Neural cell (in vitro differentiated cells): ENCODE measurements around the gene GCN1. TPM values are rescaled to one million over a fixed set of nuclear protein-coding genes. Genes with fewer than 3 reads are reported as not detected.

Source experiments
- H2AFZ ChIP-seq: fragments of 200-600, 300-800 bp; sonication (generic), shearing (Covaris generic); 2 replicates; pipeline ENCODE4 v1.6.0; 2014; ENCODE audit warnings: low read depth, mild to moderate bottlenecking, antibody characterized with exemption, low read length, moderate library complexity
- H3F3A ChIP-seq: fragments of 200-600 bp; shearing (Covaris generic); 2 replicates; pipeline ENCODE4 v1.6.1; 2016; ENCODE audit warnings: mild to moderate bottlenecking, moderate library complexity, mixed read lengths, antibody characterized with exemption, low read length; ENCODE audit not compliant: insufficient read depth, poor library complexity, severe bottlenecking
- H3K27ac ChIP-seq: fragments of 200-600, 300-800 bp; sonication (generic), shearing (Covaris generic); 2 replicates; pipeline ENCODE4 v1.5.1; 2014; ENCODE audit warnings: mild to moderate bottlenecking, low read length, moderate library complexity
- H3K27me3 ChIP-seq: fragments of 300-800, 200-600 bp; sonication (generic), shearing (Covaris generic); 2 replicates; pipeline ENCODE4 v1.6.0; 2014; ENCODE audit warnings: mild to moderate bottlenecking, low read depth, low read length, moderate library complexity; ENCODE audit not compliant: insufficient read depth
- H3K36me3 ChIP-seq: fragments of 300-800, 200-600 bp; sonication (generic), shearing (Covaris generic); 2 replicates; pipeline ENCODE4 v1.5.1; 2014; ENCODE audit warnings: mild to moderate bottlenecking, antibody characterized with exemption, low read length, moderate library complexity; ENCODE audit not compliant: insufficient read depth
- H3K4me2 ChIP-seq: fragments of 300-800, 200-600 bp; sonication (generic), shearing (Covaris generic); 2 replicates; pipeline ENCODE4 v1.6.0; 2014; ENCODE audit warnings: mild to moderate bottlenecking, low read length
- H3K4me3 ChIP-seq: fragments of 300-800, 200-600 bp; sonication (generic), shearing (Covaris generic); 2 replicates; pipeline ENCODE4 v1.5.1; 2014; ENCODE audit warnings: mild to moderate bottlenecking, low read length, moderate library complexity
- H3K79me2 ChIP-seq: fragments of 200-600 bp; shearing (Covaris generic); replicated peaks from 2 replicates; pipeline ENCODE4 v1.6.0; 2014; ENCODE audit warnings: mild to moderate bottlenecking, low read length, moderate library complexity; ENCODE audit not compliant: insufficient read depth
- H3K9ac ChIP-seq: fragments of 300-800, 200-600 bp; sonication (generic), shearing (Covaris generic); 2 replicates; pipeline ENCODE4 v1.6.1; 2016; ENCODE audit warnings: mild to moderate bottlenecking, low read length, mixed read lengths
- H3K9me2 ChIP-seq: fragments of 200-600 bp; shearing (Covaris generic); 2 replicates; pipeline ENCODE4 v1.6.1; 2016; ENCODE audit warnings: mild to moderate bottlenecking, low read length, mixed read lengths; ENCODE audit not compliant: insufficient read depth
- H3K9me3 ChIP-seq: fragments of 200-600, 300-800 bp; sonication (generic), shearing (Covaris generic); 2 replicates; pipeline ENCODE4 v1.6.1; 2016; ENCODE audit warnings: mild to moderate bottlenecking, mixed run types, low read length, moderate library complexity, mixed read lengths
- H4K20me1 ChIP-seq: fragments of 200-600 bp; shearing (Covaris generic); 2 replicates; pipeline ENCODE4 v1.6.1; 2016; ENCODE audit warnings: mild to moderate bottlenecking, mixed run types; ENCODE audit not compliant: insufficient read depth
- EP300 ChIP-seq: fragments of 450-650 bp; conservative IDR thresholded peaks from 2 replicates; pipeline ENCODE4 v1.6.1; 2014; ENCODE audit warnings: antibody characterized with exemption, mild to moderate bottlenecking, moderate library complexity; ENCODE audit not compliant: poor library complexity, severe bottlenecking
- EZH2 ChIP-seq: fragments of 200-600, 300-800 bp; shearing (Covaris generic), sonication (generic); IDR thresholded peaks from 2 replicates; pipeline ENCODE4 v1.6.1; 2014; ENCODE audit warnings: antibody characterized with exemption, low read length, borderline replicate concordance, mild to moderate bottlenecking; ENCODE audit not compliant: insufficient read depth, poor library complexity, severe bottlenecking
- MXI1 ChIP-seq: fragments of 450-650 bp; conservative IDR thresholded peaks from 2 replicates; pipeline ENCODE4 v1.6.1; 2014; ENCODE audit warnings: antibody characterized with exemption, mild to moderate bottlenecking; ENCODE audit not compliant: poor library complexity, severe bottlenecking
- POLR2AphosphoS5 ChIP-seq: IDR thresholded peaks from 2 replicates; pipeline ENCODE4 v1.6.1; 2012
- RAD21 ChIP-seq: fragments of 450-650 bp; conservative IDR thresholded peaks from 2 replicates; pipeline ENCODE4 v1.6.1; 2014; ENCODE audit warnings: antibody characterized with exemption, mild to moderate bottlenecking, moderate library complexity
- REST ChIP-seq: IDR thresholded peaks from 2 replicates; pipeline ENCODE4 v1.6.1; 2012; ENCODE audit warnings: borderline replicate concordance
- SMC3 ChIP-seq: fragments of 450-650 bp; conservative IDR thresholded peaks from 2 replicates; pipeline ENCODE4 v1.6.1; 2014; ENCODE audit warnings: antibody characterized with exemption, mild to moderate bottlenecking, moderate library complexity; ENCODE audit not compliant: poor library complexity
- TAF1 ChIP-seq: IDR thresholded peaks from 2 replicates; pipeline ENCODE4 v1.6.1; 2012; ENCODE audit warnings: low read depth
- polyA plus RNA-seq: library from polyadenylated mRNA; depleted of rRNA; stranded (reverse); fragments of >200 nt; gene quantifications from 2 replicates; pipeline ENCODE4 v1.2.3, GENCODE V29; 2014
- TF ChIP-seq, protein P1 (sequence below): fragments of 450-650 bp; IDR thresholded peaks from 2 replicates; pipeline ENCODE4 v1.5.1; 2014; ENCODE audit warnings: antibody characterized with exemption, mild to moderate bottlenecking, moderate library complexity; ENCODE audit not compliant: poor library complexity, severe bottlenecking

Gene GCN1
- polyA plus RNA-seq, 1 donor from 2014 or later = 21.5 TPM

- H3K4me2 ChIP-seq = no peak overlapping the region
These were observed 58.3 kb downstream of the GCN1 start for GRCh38 chr12:120136093-120136770.

DNA sequence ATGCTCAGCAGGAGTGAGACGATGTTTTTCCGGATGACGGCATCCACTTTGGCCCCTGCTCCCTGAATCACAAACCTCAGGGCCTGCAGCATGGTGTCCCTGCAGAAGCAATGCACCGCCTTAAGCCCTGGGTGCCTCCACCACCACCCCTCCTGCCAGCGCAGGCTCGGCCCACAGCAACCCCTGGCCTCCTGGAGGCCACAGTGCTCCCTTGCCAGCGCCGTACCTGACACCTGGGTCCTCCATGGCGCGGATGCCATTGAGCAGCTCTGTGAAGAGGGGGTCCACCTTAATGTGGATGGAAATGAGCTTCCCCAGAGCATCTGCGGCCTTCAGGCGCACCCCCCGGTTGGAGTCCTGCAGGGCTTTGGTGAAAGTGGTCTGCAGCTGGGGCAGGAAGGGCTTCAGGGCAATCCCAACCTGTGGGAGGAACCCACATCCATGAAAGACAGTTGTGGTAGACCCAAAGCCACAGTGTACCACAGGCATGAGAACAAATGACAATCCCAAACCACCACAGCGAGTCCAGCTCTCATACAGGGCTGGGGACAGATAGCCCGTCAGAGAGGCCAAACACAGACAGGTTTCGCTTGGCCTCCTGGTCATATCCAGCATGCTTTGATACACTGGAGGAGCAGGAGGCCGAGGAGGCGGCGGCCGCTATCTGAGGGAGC is 60.1 kb downstream of the GCN1 start:
- H3K9me2 ChIP-seq = no peaks in the 10 kb centered on the region
- TF ChIP-seq MXI1 (no peak), RAD21 (no peak)
- H3K4me2 ChIP-seq = no peak overlapping the region
- H3K79me2 ChIP-seq = no peaks in the 10 kb centered on the region
- no peaks in the 10 kb centered on the region for H4K20me1 ChIP-seq
- no peaks in the 10 kb centered on the region for H3K9me3 ChIP-seq
- H3F3A ChIP-seq = no peaks in the 10 kb centered on the region
- no peak overlapping the region for H2AFZ ChIP-seq
- no peak overlapping the region for H3K27ac ChIP-seq
- no peaks in the 10 kb centered on the region for H3K27me3 ChIP-seq
- H3K4me3 ChIP-seq = no peak overlapping the region
- H3K36me3 ChIP-seq = no peaks in the 10 kb centered on the region
- H3K9ac ChIP-seq = no peak overlapping the region

More at GRCh38 chr12:120136093-120136770, 58.3 kb downstream of the GCN1 start:
- Histone ChIP-seq H3K36me3 (no peaks in the 10 kb centered on the region), H2AFZ (no peak overlapping the region), H3K9ac (no peak overlapping the region), H4K20me1 (no peaks in the 10 kb centered on the region), H3K79me2 (no peaks in the 10 kb centered on the region), H3K9me2 (no peaks in the 10 kb centered on the region), H3K9me3 (no peaks in the 10 kb centered on the region), H3K27me3 (no peaks in the 10 kb centered on the region), H3K4me3 (no peak overlapping the region), H3F3A (no peaks in the 10 kb centered on the region), H3K27ac (no peak overlapping the region)
- no peak for TF ChIP-seq SMC3
- TF ChIP-seq RAD21 = no peak
- no peak for TF ChIP-seq EZH2
- TF ChIP-seq EP300 = no peak
- no peak for TF ChIP-seq TAF1
- TF ChIP-seq POLR2AphosphoS5 = no peak
- TF ChIP-seq, protein P1, sequence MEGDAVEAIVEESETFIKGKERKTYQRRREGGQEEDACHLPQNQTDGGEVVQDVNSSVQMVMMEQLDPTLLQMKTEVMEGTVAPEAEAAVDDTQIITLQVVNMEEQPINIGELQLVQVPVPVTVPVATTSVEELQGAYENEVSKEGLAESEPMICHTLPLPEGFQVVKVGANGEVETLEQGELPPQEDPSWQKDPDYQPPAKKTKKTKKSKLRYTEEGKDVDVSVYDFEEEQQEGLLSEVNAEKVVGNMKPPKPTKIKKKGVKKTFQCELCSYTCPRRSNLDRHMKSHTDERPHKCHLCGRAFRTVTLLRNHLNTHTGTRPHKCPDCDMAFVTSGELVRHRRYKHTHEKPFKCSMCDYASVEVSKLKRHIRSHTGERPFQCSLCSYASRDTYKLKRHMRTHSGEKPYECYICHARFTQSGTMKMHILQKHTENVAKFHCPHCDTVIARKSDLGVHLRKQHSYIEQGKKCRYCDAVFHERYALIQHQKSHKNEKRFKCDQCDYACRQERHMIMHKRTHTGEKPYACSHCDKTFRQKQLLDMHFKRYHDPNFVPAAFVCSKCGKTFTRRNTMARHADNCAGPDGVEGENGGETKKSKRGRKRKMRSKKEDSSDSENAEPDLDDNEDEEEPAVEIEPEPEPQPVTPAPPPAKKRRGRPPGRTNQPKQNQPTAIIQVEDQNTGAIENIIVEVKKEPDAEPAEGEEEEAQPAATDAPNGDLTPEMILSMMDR = no peak
- TF ChIP-seq REST = no peak
